K562 (cell line): ENCODE data around the gene GLI1. TPM values are rescaled to one million over a fixed set of nuclear protein-coding genes. Genes with fewer than 3 reads are reported as not detected.

Source experiments
- ARID1B ChIP-seq: fragments of 450-650 bp; IDR thresholded peaks from 2 replicates; pipeline ENCODE4 v1.6.1; 2016; ENCODE audit warnings: antibody characterized with exemption, mild to moderate bottlenecking, inconsistent platforms
- BCL6 ChIP-seq: fragments of 250-450 bp; sonication (Bioruptor Pico); IDR thresholded peaks from 2 replicates; pipeline ENCODE4 v1.4.0; 2020
- CEBPB ChIP-seq: fragments of 450-650 bp; IDR thresholded peaks from 2 replicates; pipeline ENCODE4 v1.6.1; 2016; ENCODE audit warnings: missing genetic modification characterization, missing compliant biosample characterization
- EWSR1 ChIP-seq: fragments of 450-650 bp; IDR thresholded peaks from 2 replicates; pipeline ENCODE4 v1.6.1; 2018; ENCODE audit warnings: borderline replicate concordance, mild to moderate bottlenecking, low read depth, moderate library complexity; ENCODE audit not compliant: partially characterized antibody
- FOSL1 ChIP-seq: fragments of 200-800 bp; sonication (Bioruptor generic); conservative IDR thresholded peaks from 2 replicates; pipeline ENCODE4 v1.6.1; 2016; ENCODE audit warnings: missing genetic modification characterization, missing compliant biosample characterization
- HDAC8 ChIP-seq: fragments of 450-650 bp; IDR thresholded peaks from 2 replicates; pipeline ENCODE4 v1.6.1; 2016; ENCODE audit warnings: mild to moderate bottlenecking, missing genetic modification characterization, moderate library complexity, missing compliant biosample characterization
- JUN ChIP-seq, 2 experiments: sonication (generic) in 1 of 2; formaldehyde crosslinking in 1 of 2; IDR thresholded peaks; 2 replicates each; pipeline versions ENCODE4 v1.6.1 to v1.8.0; 2012 to 2022; ENCODE audit warnings: borderline replicate concordance in 2 of 2, mild to moderate bottlenecking in 2 of 2, improper control_type of control experiment in 1 of 2, low read depth in 1 of 2, low read length in 1 of 2, missing genetic modification reagents in 1 of 2
- KDM5B ChIP-seq: fragments of 200-600 bp; sonication (generic); IDR thresholded peaks from 2 replicates; pipeline ENCODE4 v1.6.1; 2012; ENCODE audit warnings: low read depth, mild to moderate bottlenecking, moderate library complexity, low read length, control low read depth, inconsistent platforms; ENCODE audit not compliant: insufficient replicate concordance
- L3MBTL2 ChIP-seq: fragments of 450-650 bp; IDR thresholded peaks from 2 replicates; pipeline ENCODE4 v1.6.1; 2016; ENCODE audit warnings: mild to moderate bottlenecking, moderate library complexity
- NCOA6 ChIP-seq: fragments of 450-650 bp; IDR thresholded peaks from 2 replicates; pipeline ENCODE4 v1.6.1; 2017; ENCODE audit warnings: mild to moderate bottlenecking
- PML ChIP-seq: IDR thresholded peaks from 2 replicates; pipeline ENCODE4 v1.6.1; 2012; ENCODE audit warnings: low read length, inconsistent platforms
- POLR2AphosphoS2 ChIP-seq: IDR thresholded peaks from 2 replicates; pipeline ENCODE4 v1.6.1; 2012; ENCODE audit warnings: low read length, improper control_type of control experiment
- RBFOX2 ChIP-seq: fragments of 200-400 bp; formaldehyde crosslinking; IDR thresholded peaks from 2 replicates; pipeline ENCODE4 v1.6.1; 2017; ENCODE audit warnings: low read depth, mild to moderate bottlenecking, low read length, moderate library complexity
- SMARCE1 ChIP-seq: fragments of 450-650 bp; IDR thresholded peaks from 2 replicates; pipeline ENCODE4 v1.7.1; 2016; ENCODE audit warnings: mild to moderate bottlenecking
- U2AF2 ChIP-seq: fragments of 200-400 bp; formaldehyde crosslinking; optimal IDR thresholded peaks from 2 replicates; pipeline ENCODE3; 2017; ENCODE audit warnings: low read depth, mild to moderate bottlenecking, low read length
- XRCC4 ChIP-seq: IDR thresholded peaks from one replicate; pipeline ENCODE4 v1.6.1; 2011; ENCODE audit not compliant: insufficient read depth, insufficient read length; ENCODE audit errors: extremely low read depth
- ZNF583 ChIP-seq: fragments of 250-450 bp; sonication (Bioruptor Pico); IDR thresholded peaks from 2 replicates; pipeline ENCODE4 v1.4.0; 2020
- polyA plus RNA-seq, 8 experiments: library from polyadenylated mRNA; depleted of rRNA in 4 of 8; stranded (reverse) in 5 of 8; unstranded in 3 of 8; fragments of >200 nt; fragmentation: Nextera tagmentation in 2 of 8; fragmentation: Illumina TruSeq in 1 of 8; extraction: Ambion mirVana in 2 of 8; extraction: Trizol in 1 of 8; gene quantifications; 2 replicates each; pipeline versions ENCODE4 v1.2.1 to v1.2.3, GENCODE V29; 2011 to 2014; ENCODE audit warnings: inconsistent platforms in 1 of 8, missing spikeins in 1 of 8
- total RNA-seq, 7 experiments: library from RNA; depleted of rRNA in 6 of 7; stranded (reverse); fragments of >200 nt in 6 of 7; fragmentation: Illumina TruSeq in 2 of 7; extraction: Trizol in 2 of 7; gene quantifications; 2 replicates each; pipeline versions ENCODE4 v1.2.1 to v1.2.3, GENCODE V29; 2011 to 2021; ENCODE audit warnings: low replicate concordance in 1 of 7
- TF ChIP-seq, protein P1 (sequence below): fragments of 250-450 bp; sonication (Bioruptor Pico); IDR thresholded peaks from 2 replicates; pipeline ENCODE4 v1.9.0; 2021; ENCODE audit warnings: mild to moderate bottlenecking
- TF ChIP-seq, protein P2 (sequence below): fragments of 200-800 bp; sonication (Bioruptor generic); IDR thresholded peaks from 2 replicates; pipeline ENCODE4 v1.6.1; 2016; ENCODE audit warnings: missing genetic modification characterization, missing compliant biosample characterization
- TF ChIP-seq, protein P3 (sequence below): sonication (generic); formaldehyde crosslinking; IDR thresholded peaks from 2 replicates; pipeline ENCODE4 v1.9.0; 2022; ENCODE audit warnings: mild to moderate bottlenecking, missing genetic modification reagents
- TF ChIP-seq, protein P4 (sequence below): fragments of 250-450 bp; sonication (Bioruptor Pico); IDR thresholded peaks from 2 replicates; pipeline ENCODE4 v1.8.0; 2022; ENCODE audit warnings: inconsistent platforms, mild to moderate bottlenecking, moderate library complexity, borderline replicate concordance

The GLI1 gene
- total and polyA plus RNA-seq, 9 of the 15 experiments (the other 6 are each of a cell fraction or from before 2014, with no cell fraction given) = 0.24 to 3.7 (median 0.61) TPM

DNA sequence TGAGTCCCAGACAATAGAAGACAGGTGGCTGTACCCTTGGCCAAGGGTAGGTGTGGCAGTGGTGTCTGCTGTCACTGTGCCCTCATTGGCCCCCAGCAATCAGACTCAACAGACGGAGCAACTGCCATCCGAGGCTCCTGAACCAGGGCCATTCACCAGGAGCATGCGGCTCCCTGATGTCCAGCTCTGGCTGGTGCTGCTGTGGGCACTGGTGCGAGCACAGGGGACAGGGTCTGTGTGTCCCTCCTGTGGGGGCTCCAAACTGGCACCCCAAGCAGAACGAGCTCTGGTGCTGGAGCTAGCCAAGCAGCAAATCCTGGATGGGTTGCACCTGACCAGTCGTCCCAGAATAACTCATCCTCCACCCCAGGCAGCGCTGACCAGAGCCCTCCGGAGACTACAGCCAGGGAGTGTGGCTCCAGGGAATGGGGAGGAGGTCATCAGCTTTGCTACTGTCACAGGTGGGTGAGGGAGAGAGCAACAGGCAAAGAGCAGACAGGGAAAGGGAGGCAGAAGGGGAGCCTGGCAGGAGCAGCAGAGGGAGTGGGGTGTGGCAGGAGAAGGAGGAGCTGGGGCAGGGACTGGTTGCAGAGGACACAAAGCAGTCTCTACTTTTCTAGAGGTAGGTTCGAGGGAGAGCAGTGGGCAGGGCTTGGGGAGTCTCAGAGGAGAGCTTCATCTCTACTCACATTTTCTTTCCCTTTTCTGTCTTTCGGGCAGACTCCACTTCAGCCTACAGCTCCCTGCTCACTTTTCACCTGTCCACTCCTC, 4.0 kb upstream of the GLI1 start (continued):
- TF ChIP-seq HDAC8 (0 out of 2 replicates have a peak, but pooled peaks have one; percentile 21), NCOA6 (no peak), POLR2AphosphoS2 (0 out of 2 replicates have a peak, but pooled peaks have one; percentile 13), EWSR1 (no peak), RBFOX2 (peak; percentile 86), ARID1B (0 out of 2 replicates have a peak, but pooled peaks have one; percentile 22), XRCC4 (no peak), PML (0 out of 2 replicates have a peak, but pooled peaks have one; percentile 3), SMARCE1 (no peak), U2AF2 (no peak), KDM5B (no peak), CEBPB (no peak), BCL6 (CRISPR knock-in tag) (no peak), L3MBTL2 (no peak), ZNF583 (CRISPR knock-in tag) (no peak; the same call in 1 of the 2 replicates), JUN (IDR thresholded peaks at IDR 0.05; ENCODE audit: borderline replicate concordance, low read depth, low read length) (no peak), JUN (CRISPR knock-in tag; IDR thresholded peaks at IDR 0.05; ENCODE audit: borderline replicate concordance) (0 out of 2 replicates have a peak, but pooled peaks have one; percentile 15), FOSL1 (no peak)
- TF ChIP-seq, protein P1, sequence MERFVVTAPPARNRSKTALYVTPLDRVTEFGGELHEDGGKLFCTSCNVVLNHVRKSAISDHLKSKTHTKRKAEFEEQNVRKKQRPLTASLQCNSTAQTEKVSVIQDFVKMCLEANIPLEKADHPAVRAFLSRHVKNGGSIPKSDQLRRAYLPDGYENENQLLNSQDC (CRISPR knock-in tag) = no peak
- TF ChIP-seq, protein P2, sequence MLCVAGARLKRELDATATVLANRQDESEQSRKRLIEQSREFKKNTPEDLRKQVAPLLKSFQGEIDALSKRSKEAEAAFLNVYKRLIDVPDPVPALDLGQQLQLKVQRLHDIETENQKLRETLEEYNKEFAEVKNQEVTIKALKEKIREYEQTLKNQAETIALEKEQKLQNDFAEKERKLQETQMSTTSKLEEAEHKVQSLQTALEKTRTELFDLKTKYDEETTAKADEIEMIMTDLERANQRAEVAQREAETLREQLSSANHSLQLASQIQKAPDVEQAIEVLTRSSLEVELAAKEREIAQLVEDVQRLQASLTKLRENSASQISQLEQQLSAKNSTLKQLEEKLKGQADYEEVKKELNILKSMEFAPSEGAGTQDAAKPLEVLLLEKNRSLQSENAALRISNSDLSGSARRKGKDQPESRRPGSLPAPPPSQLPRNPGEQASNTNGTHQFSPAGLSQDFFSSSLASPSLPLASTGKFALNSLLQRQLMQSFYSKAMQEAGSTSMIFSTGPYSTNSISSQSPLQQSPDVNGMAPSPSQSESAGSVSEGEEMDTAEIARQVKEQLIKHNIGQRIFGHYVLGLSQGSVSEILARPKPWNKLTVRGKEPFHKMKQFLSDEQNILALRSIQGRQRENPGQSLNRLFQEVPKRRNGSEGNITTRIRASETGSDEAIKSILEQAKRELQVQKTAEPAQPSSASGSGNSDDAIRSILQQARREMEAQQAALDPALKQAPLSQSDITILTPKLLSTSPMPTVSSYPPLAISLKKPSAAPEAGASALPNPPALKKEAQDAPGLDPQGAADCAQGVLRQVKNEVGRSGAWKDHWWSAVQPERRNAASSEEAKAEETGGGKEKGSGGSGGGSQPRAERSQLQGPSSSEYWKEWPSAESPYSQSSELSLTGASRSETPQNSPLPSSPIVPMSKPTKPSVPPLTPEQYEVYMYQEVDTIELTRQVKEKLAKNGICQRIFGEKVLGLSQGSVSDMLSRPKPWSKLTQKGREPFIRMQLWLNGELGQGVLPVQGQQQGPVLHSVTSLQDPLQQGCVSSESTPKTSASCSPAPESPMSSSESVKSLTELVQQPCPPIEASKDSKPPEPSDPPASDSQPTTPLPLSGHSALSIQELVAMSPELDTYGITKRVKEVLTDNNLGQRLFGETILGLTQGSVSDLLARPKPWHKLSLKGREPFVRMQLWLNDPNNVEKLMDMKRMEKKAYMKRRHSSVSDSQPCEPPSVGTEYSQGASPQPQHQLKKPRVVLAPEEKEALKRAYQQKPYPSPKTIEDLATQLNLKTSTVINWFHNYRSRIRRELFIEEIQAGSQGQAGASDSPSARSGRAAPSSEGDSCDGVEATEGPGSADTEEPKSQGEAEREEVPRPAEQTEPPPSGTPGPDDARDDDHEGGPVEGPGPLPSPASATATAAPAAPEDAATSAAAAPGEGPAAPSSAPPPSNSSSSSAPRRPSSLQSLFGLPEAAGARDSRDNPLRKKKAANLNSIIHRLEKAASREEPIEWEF (CRISPR knock-in tag) = no peak
- TF ChIP-seq, protein P3, sequence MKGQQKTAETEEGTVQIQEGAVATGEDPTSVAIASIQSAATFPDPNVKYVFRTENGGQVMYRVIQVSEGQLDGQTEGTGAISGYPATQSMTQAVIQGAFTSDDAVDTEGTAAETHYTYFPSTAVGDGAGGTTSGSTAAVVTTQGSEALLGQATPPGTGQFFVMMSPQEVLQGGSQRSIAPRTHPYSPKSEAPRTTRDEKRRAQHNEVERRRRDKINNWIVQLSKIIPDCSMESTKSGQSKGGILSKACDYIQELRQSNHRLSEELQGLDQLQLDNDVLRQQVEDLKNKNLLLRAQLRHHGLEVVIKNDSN = peak; percentile 10; the same call in 1 of the 2 replicates
- TF ChIP-seq, protein P4, sequence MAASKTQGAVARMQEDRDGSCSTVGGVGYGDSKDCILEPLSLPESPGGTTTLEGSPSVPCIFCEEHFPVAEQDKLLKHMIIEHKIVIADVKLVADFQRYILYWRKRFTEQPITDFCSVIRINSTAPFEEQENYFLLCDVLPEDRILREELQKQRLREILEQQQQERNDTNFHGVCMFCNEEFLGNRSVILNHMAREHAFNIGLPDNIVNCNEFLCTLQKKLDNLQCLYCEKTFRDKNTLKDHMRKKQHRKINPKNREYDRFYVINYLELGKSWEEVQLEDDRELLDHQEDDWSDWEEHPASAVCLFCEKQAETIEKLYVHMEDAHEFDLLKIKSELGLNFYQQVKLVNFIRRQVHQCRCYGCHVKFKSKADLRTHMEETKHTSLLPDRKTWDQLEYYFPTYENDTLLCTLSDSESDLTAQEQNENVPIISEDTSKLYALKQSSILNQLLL (CRISPR knock-in tag) = no peak
